CD4-positive, alpha-beta memory T cell (primary cell): Measurements from ENCODE around the gene MTMR4. TPM values are rescaled to one million over a fixed set of nuclear protein-coding genes. Genes with fewer than 3 reads are reported as not detected.

Experiments
- CTCF ChIA-PET: fragments of 350-600 bp; sonication (Branson Sonifier 250); formaldehyde crosslinking; loops from one replicate; lab custom pipeline; 2021; ENCODE audit warnings: inconsistent platforms; ENCODE audit not compliant: partially characterized antibody; lab: Charles Lee
- POLR2A ChIA-PET: fragments of 350-600 bp; sonication (Branson Sonifier 250); formaldehyde crosslinking; loops from one replicate; lab custom pipeline; 2021; ENCODE audit not compliant: partially characterized antibody; lab: Charles Lee
- DNase-seq, 5 donors: peaks; one replicate each; pipeline versions ENCODE4 v3.0.0 to v3.0.0-alpha.2; 2020 to 2022; ENCODE audit warnings: mixed read lengths in 1 of 5
- H3K27ac ChIP-seq: one replicate; pipeline ENCODE4 v1.7.0; 2013; ENCODE audit warnings: low read depth, low read length
- H3K27me3 ChIP-seq: 2 replicates; pipeline ENCODE4 v1.7.0; 2013; ENCODE audit warnings: mild to moderate bottlenecking, low read length, moderate library complexity; ENCODE audit not compliant: insufficient read depth
- H3K36me3 ChIP-seq: 2 replicates; pipeline ENCODE4 v1.7.0; 2013; ENCODE audit warnings: mild to moderate bottlenecking, low read length, moderate library complexity; ENCODE audit not compliant: insufficient read depth
- H3K4me1 ChIP-seq: 2 replicates; pipeline ENCODE4 v1.7.0; 2013; ENCODE audit warnings: mild to moderate bottlenecking, low read length, moderate library complexity; ENCODE audit not compliant: insufficient read depth
- H3K4me3 ChIP-seq, 2 donors: one replicate each; pipeline ENCODE4 v1.7.0; 2013; ENCODE audit warnings: low read length in 2 of 2, mild to moderate bottlenecking in 1 of 2
- H3K9me3 ChIP-seq, 2 donors: one replicate each; pipeline ENCODE4 v1.7.0; 2013; ENCODE audit warnings: low read length in 2 of 2, control low read depth in 1 of 2; ENCODE audit not compliant: control insufficient read depth in 1 of 2
- H3K27ac Mint-ChIP-seq, 7 donors: one replicate each; pipeline ENCODE4 v1.8.0; 2020 to 2021; ENCODE audit warnings: mixed read lengths in 7 of 7, mild to moderate bottlenecking in 6 of 7, inconsistent platforms in 3 of 7, moderate library complexity in 3 of 7
- H3K27me3 Mint-ChIP-seq, 2 donors: one replicate each; pipeline ENCODE4 v1.8.0; 2020 to 2021; ENCODE audit warnings: mixed read lengths in 2 of 2
- H3K36me3 Mint-ChIP-seq, 2 donors: one replicate each; pipeline ENCODE4 v1.8.0; 2020 to 2021; ENCODE audit warnings: mixed read lengths in 2 of 2, inconsistent platforms in 1 of 2, mild to moderate bottlenecking in 1 of 2
- H3K4me1 Mint-ChIP-seq, 4 donors: one replicate each; pipeline ENCODE4 v1.8.0; 2020 to 2021; ENCODE audit warnings: mixed read lengths in 4 of 4, mild to moderate bottlenecking in 1 of 4
- H3K4me3 Mint-ChIP-seq, 8 donors: one replicate each; pipeline ENCODE4 v1.8.0; 2020 to 2021; ENCODE audit warnings: mixed read lengths in 8 of 8, mild to moderate bottlenecking in 7 of 8, moderate library complexity in 6 of 8, inconsistent platforms in 3 of 8
- H3K9me3 Mint-ChIP-seq, 8 donors: one replicate each; pipeline ENCODE4 v1.8.0; 2020 to 2021; ENCODE audit warnings: mixed read lengths in 8 of 8, mild to moderate bottlenecking in 5 of 8, inconsistent platforms in 3 of 8, moderate library complexity in 1 of 8
- intact Hi-C: fragments of 100-400 bp; cut with micrococcal nuclease; formaldehyde crosslinking; loops from one replicate; pipeline ENCODE4 v1.15.1; 2023
- polyA plus RNA-seq, 2 donors: library from polyadenylated mRNA; unstranded; fragments of 300-500 nt; fragmentation: Illumina TruSeq; gene quantifications; one replicate each; pipeline ENCODE4 v1.2.3, GENCODE V29; 2021
- total RNA-seq, 2 experiments: library from RNA; stranded (reverse); gene quantifications; one replicate each; pipeline ENCODE4 v1.2.3, GENCODE V29; 2021

The MTMR4 gene
- total and polyA plus RNA-seq, 4 experiments from 2014 or later, result 17.5 to 65.7 (median 41.9) TPM

GRCh38 chr17:58532555-58532951 lies 18.1 kb upstream of the MTMR4 start:
- Histone ChIP-seq H3K4me1 (peaks cover 11% of the 10 kb centered on the region), H3K4me3 (no peak overlapping the region), H3K36me3 (no peaks in the 10 kb centered on the region), H3K27ac (no peak overlapping the region), H3K27me3 (no peaks in the 10 kb centered on the region), H3K9me3 (no peaks in the 10 kb centered on the region)
- intact Hi-C loops, result loop anchor here (1.0 kb wide), 1 partner anchor 14 kb away; no protein-coding TSS in a partner anchor
- ChIA-PET POLR2A (interaction anchor here (1.0 to 4.9 kb wide), 3 partner anchors 14 to 99 kb away, joined by 3 to 30 read pairs (median 5); no protein-coding TSS in a partner anchor), CTCF (interaction anchor here (2.7 kb wide), 1 partner anchor 14 kb away, joined by 11 read pairs; no protein-coding TSS in a partner anchor)
- Mint-ChIP-seq H3K4me3 (peak overlapping the region in 7 of 8 donors; percentile 48 to 75 (median 72)), H3K27me3 (peaks cover 0 to 5% of the 10 kb centered on the region in 2 donors), H3K4me1 (peaks cover 0 to 4% (median 0%) of the 10 kb centered on the region in 4 donors), H3K27ac (peak overlapping the region in 1 of 7 donors; percentile 53), H3K9me3 (no peaks in the 10 kb centered on the region), H3K36me3 (no peaks in the 10 kb centered on the region)
- no peak for DNase-seq

- Histone ChIP-seq H3K9me3 (no peaks in the 10 kb centered on the region), H3K4me3 (peak overlapping the region in 1 of 2 donors; percentile 33), H3K27me3 (no peaks in the 10 kb centered on the region), H3K27ac (no peak overlapping the region), H3K4me1 (peaks cover 11% of the 10 kb centered on the region), H3K36me3 (no peaks in the 10 kb centered on the region)
- H3K4me3 Mint-ChIP-seq, result peak overlapping the region; percentile 61 to 75 (median 70)
- no peaks in the 10 kb centered on the region for H3K36me3 Mint-ChIP-seq
- peaks cover 0 to 5% of the 10 kb centered on the region in 2 donors for H3K27me3 Mint-ChIP-seq
- intact Hi-C loops, result loop anchor here (1.0 kb wide), 1 partner anchor 14 kb away; no protein-coding TSS in a partner anchor
- POLR2A ChIA-PET, result interaction anchor here (1.0 to 4.9 kb wide), 4 partner anchors 13 to 100 kb away, joined by 3 to 30 read pairs (median 8); partner anchors contain the start of gene MTMR4
- CTCF ChIA-PET, result interaction anchor here (2.7 kb wide), 1 partner anchor 13 kb away, joined by 11 read pairs; no protein-coding TSS in a partner anchor
- H3K9me3 Mint-ChIP-seq, result no peaks in the 10 kb centered on the region
- peak in 4 of 5 donors; percentile 55 to 64 (median 60) for DNase-seq
- H3K4me1 Mint-ChIP-seq, result peaks cover 0 to 4% (median 0%) of the 10 kb centered on the region in 4 donors
- H3K27ac Mint-ChIP-seq, result peak overlapping the region in 1 of 7 donors; percentile 42
Measured at GRCh38 chr17:58531661-58532554, 17.5 kb upstream of the MTMR4 start.

GRCh38 chr17:58531122-58531521 lies 16.7 kb upstream of the MTMR4 start:
- intact Hi-C loops, result no loop called here
- Mint-ChIP-seq H3K27ac (no peak overlapping the region), H3K27me3 (peaks cover 0 to 5% of the 10 kb centered on the region in 2 donors), H3K36me3 (no peaks in the 10 kb centered on the region), H3K4me1 (peaks cover 0 to 4% (median 0%) of the 10 kb centered on the region in 4 donors), H3K4me3 (peak overlapping the region; percentile 40 to 74 (median 62)), H3K9me3 (no peaks in the 10 kb centered on the region)
- H3K4me3 ChIP-seq, result peak overlapping the region in 1 of 2 donors; percentile 29
- ChIA-PET CTCF (interaction anchor here (0.6 to 0.7 kb wide), 2 partner anchors 12 to 185 kb away, joined by 3 read pairs; no protein-coding TSS in a partner anchor), POLR2A (interaction anchor here (1.4 to 4.9 kb wide), 2 partner anchors 13 to 16 kb away, joined by 11 to 30 read pairs; partner anchors contain the start of gene MTMR4)
- no peak overlapping the region for H3K27ac ChIP-seq
- H3K9me3 ChIP-seq, result no peaks in the 10 kb centered on the region
- H3K4me1 ChIP-seq, result peaks cover 11% of the 10 kb centered on the region
- no peaks in the 10 kb centered on the region for H3K36me3 ChIP-seq
- no peak for DNase-seq
- H3K27me3 ChIP-seq, result no peaks in the 10 kb centered on the region

- Mint-ChIP-seq H3K27ac (no peak overlapping the region), H3K36me3 (no peaks in the 10 kb centered on the region), H3K27me3 (peaks cover 0 to 5% of the 10 kb centered on the region in 2 donors), H3K4me1 (peaks cover 0 to 4% (median 0%) of the 10 kb centered on the region in 4 donors), H3K4me3 (peak overlapping the region in 7 of 8 donors; percentile 40 to 74 (median 64)), H3K9me3 (no peaks in the 10 kb centered on the region)
- DNase-seq, result no peak
- ChIA-PET POLR2A (interaction anchor here (0.7 to 4.9 kb wide), 2 partner anchors 12 to 43 kb away, joined by 3 to 30 read pairs; no protein-coding TSS in a partner anchor), CTCF (interaction anchor here (0.6 to 0.7 kb wide), 2 partner anchors 12 to 186 kb away, joined by 3 read pairs; no protein-coding TSS in a partner anchor)
- no peak overlapping the region for H3K27ac ChIP-seq
- intact Hi-C loops, result no loop called here
- H3K27me3 ChIP-seq, result no peaks in the 10 kb centered on the region
- H3K9me3 ChIP-seq, result no peaks in the 10 kb centered on the region
- peaks cover 11% of the 10 kb centered on the region for H3K4me1 ChIP-seq
- H3K36me3 ChIP-seq, result no peaks in the 10 kb centered on the region
- H3K4me3 ChIP-seq, result no peak overlapping the region
Measured at GRCh38 chr17:58530655-58531054, 16.2 kb upstream of the MTMR4 start.

- H3K4me3 Mint-ChIP-seq, result no peak overlapping the region
- peaks cover 11% of the 10 kb centered on the region for H3K4me1 ChIP-seq
- H3K36me3 Mint-ChIP-seq, result no peaks in the 10 kb centered on the region
- H3K9me3 ChIP-seq, result no peaks in the 10 kb centered on the region
- H3K27ac ChIP-seq, result no peak overlapping the region
- POLR2A ChIA-PET, result interaction anchor here (4.9 kb wide), 1 partner anchor 11 kb away, joined by 30 read pairs; no protein-coding TSS in a partner anchor
- intact Hi-C loops, result no loop called here
- no peak overlapping the region for H3K4me3 ChIP-seq
- peaks cover 0 to 4% (median 0%) of the 10 kb centered on the region in 4 donors for H3K4me1 Mint-ChIP-seq
- DNase-seq, result no peak
- peaks cover 0 to 3% of the 10 kb centered on the region in 2 donors for H3K27me3 Mint-ChIP-seq
- no peak overlapping the region for H3K27ac Mint-ChIP-seq
- no peaks in the 10 kb centered on the region for H3K9me3 Mint-ChIP-seq
- H3K27me3 ChIP-seq, result no peaks in the 10 kb centered on the region
- CTCF ChIA-PET, result interaction anchor here (1.0 to 3.0 kb wide), 2 partner anchors 10 to 48 kb away, joined by 3 to 14 read pairs; no protein-coding TSS in a partner anchor
- H3K36me3 ChIP-seq, result no peaks in the 10 kb centered on the region
Measured at GRCh38 chr17:58529275-58529674, 14.8 kb upstream of the MTMR4 start.

- H3K4me3 Mint-ChIP-seq, result no peak overlapping the region
Measured at GRCh38 chr17:58528443-58528842, 14.0 kb upstream of the MTMR4 start.

More at GRCh38 chr17:58528443-58528842, 14.0 kb upstream of the MTMR4 start:
- H3K4me3 ChIP-seq, result no peak overlapping the region
- peaks cover 11% of the 10 kb centered on the region for H3K4me1 ChIP-seq
- Mint-ChIP-seq H3K27ac (peak overlapping the region in 2 of 7 donors; percentile 2 to 35), H3K36me3 (no peaks in the 10 kb centered on the region), H3K4me1 (peaks cover 0 to 4% (median 0%) of the 10 kb centered on the region in 4 donors), H3K9me3 (no peaks in the 10 kb centered on the region), H3K27me3 (peaks cover 0 to 3% of the 10 kb centered on the region in 2 donors)
- DNase-seq, result no peak
- H3K9me3 ChIP-seq, result no peaks in the 10 kb centered on the region
- no peak overlapping the region for H3K27ac ChIP-seq
- H3K36me3 ChIP-seq, result no peaks in the 10 kb centered on the region
- ChIA-PET POLR2A (interaction anchor here (4.9 kb wide), 1 partner anchor 10 kb away, joined by 30 read pairs; no protein-coding TSS in a partner anchor), CTCF (interaction anchor here (1.0 to 3.0 kb wide), 2 partner anchors 9 to 49 kb away, joined by 3 to 14 read pairs; no protein-coding TSS in a partner anchor)
- intact Hi-C loops, result no loop called here
- no peaks in the 10 kb centered on the region for H3K27me3 ChIP-seq
